Liver (tissue), 9 donors: ENCODE results near the gene CLIP4. TPM values are rescaled to one million over a fixed set of nuclear protein-coding genes. Genes with fewer than 3 reads are reported as not detected.

Source experiments
- DNase-seq: peaks from one replicate; pipeline ENCODE4 v3.0.0-alpha.2; 2017; ENCODE audit warnings: low spot score
- H3K27ac ChIP-seq, 2 donors: one replicate each; pipeline ENCODE4 v1.7.0; 2013; ENCODE audit warnings: inconsistent platforms in 2 of 2, low read length in 2 of 2, control low read depth in 1 of 2, low read depth in 1 of 2, mild to moderate bottlenecking in 1 of 2
- H3K27me3 ChIP-seq, 4 donors: one replicate each; pipeline versions ENCODE4 v1.6.1 to v1.7.0; 2013; ENCODE audit warnings: low read length in 3 of 4, inconsistent platforms in 1 of 4, mild to moderate bottlenecking in 1 of 4, moderate library complexity in 1 of 4; ENCODE audit not compliant: control insufficient read depth in 4 of 4, insufficient read depth in 4 of 4
- H3K36me3 ChIP-seq, 4 donors: one replicate each; pipeline versions ENCODE4 v1.6.1 to v1.7.0; 2013; ENCODE audit warnings: low read length in 3 of 4, mild to moderate bottlenecking in 3 of 4, low read depth in 1 of 4, moderate library complexity in 1 of 4; ENCODE audit not compliant: control insufficient read depth in 4 of 4, insufficient read depth in 3 of 4
- H3K4me1 ChIP-seq, 4 donors: one replicate each; pipeline versions ENCODE4 v1.6.1 to v1.7.0; 2013; ENCODE audit warnings: low read length in 3 of 4, mild to moderate bottlenecking in 3 of 4, moderate library complexity in 1 of 4; ENCODE audit not compliant: control insufficient read depth in 4 of 4, insufficient read depth in 4 of 4
- H3K4me3 ChIP-seq, 3 donors: one replicate each; pipeline versions ENCODE4 v1.6.1 to v1.7.0; 2013; ENCODE audit warnings: low read length in 3 of 3, control low read depth in 1 of 3, low read depth in 1 of 3, mild to moderate bottlenecking in 1 of 3
- H3K9ac ChIP-seq, 2 donors: one replicate each; pipeline ENCODE4 v1.7.0; 2013; ENCODE audit warnings: low read length in 2 of 2, mild to moderate bottlenecking in 2 of 2, moderate library complexity in 2 of 2, control low read depth in 1 of 2, low read depth in 1 of 2
- H3K9me3 ChIP-seq, 4 donors: one replicate each; pipeline versions ENCODE4 v1.6.1 to v1.7.0; 2013; ENCODE audit warnings: low read length in 3 of 4; ENCODE audit not compliant: control insufficient read depth in 4 of 4
- FOXA1 ChIP-seq: IDR thresholded peaks from 2 replicates; pipeline ENCODE4 v1.6.1; 2016; ENCODE audit warnings: antibody characterized with exemption
- FOXA2 ChIP-seq: IDR thresholded peaks from 2 replicates; pipeline ENCODE4 v1.6.1; 2016; ENCODE audit warnings: antibody characterized with exemption
- GABPA ChIP-seq, 2 donors: IDR thresholded peaks in 1 of 2; conservative IDR thresholded peaks in 1 of 2; 2 replicates each; pipeline ENCODE4 v1.6.1; 2016; ENCODE audit warnings: antibody characterized with exemption in 2 of 2, mild to moderate bottlenecking in 1 of 2, moderate library complexity in 1 of 2
- HNF4A ChIP-seq, 2 donors: conservative IDR thresholded peaks; 2 replicates each; pipeline ENCODE4 v1.6.1; 2016; ENCODE audit warnings: antibody characterized with exemption in 2 of 2, mild to moderate bottlenecking in 2 of 2
- HNF4G ChIP-seq: IDR thresholded peaks from 2 replicates; pipeline ENCODE4 v1.6.1; 2016; ENCODE audit warnings: antibody characterized with exemption
- JUND ChIP-seq, 2 donors: IDR thresholded peaks; 2 replicates each; pipeline ENCODE4 v1.6.1; 2016; ENCODE audit warnings: antibody characterized with exemption in 2 of 2
- MAX ChIP-seq: IDR thresholded peaks from 2 replicates; pipeline ENCODE4 v1.6.1; 2016; ENCODE audit warnings: antibody characterized with exemption
- NR2F2 ChIP-seq: IDR thresholded peaks from 2 replicates; pipeline ENCODE4 v1.6.1; 2016; ENCODE audit warnings: antibody characterized with exemption
- RAD21 ChIP-seq, 2 donors: IDR thresholded peaks; 2 replicates each; pipeline ENCODE4 v1.6.1; 2016; ENCODE audit warnings: antibody characterized with exemption in 2 of 2, mild to moderate bottlenecking in 2 of 2
- REST ChIP-seq: IDR thresholded peaks from 2 replicates; pipeline ENCODE4 v1.6.1; 2016; ENCODE audit warnings: antibody characterized with exemption, mild to moderate bottlenecking
- RXRA ChIP-seq, 2 donors: IDR thresholded peaks; 2 replicates each; pipeline ENCODE4 v1.6.1; 2017 to 2018; ENCODE audit warnings: antibody characterized with exemption in 2 of 2, mild to moderate bottlenecking in 1 of 2
- SP1 ChIP-seq: IDR thresholded peaks from 2 replicates; pipeline ENCODE4 v1.6.1; 2018; ENCODE audit warnings: antibody characterized with exemption, mild to moderate bottlenecking
- TAF1 ChIP-seq: conservative IDR thresholded peaks from 2 replicates; pipeline ENCODE4 v1.6.1; 2016; ENCODE audit warnings: antibody characterized with exemption, mild to moderate bottlenecking
- YY1 ChIP-seq: IDR thresholded peaks from 2 replicates; pipeline ENCODE4 v1.6.1; 2016; ENCODE audit warnings: antibody characterized with exemption, mild to moderate bottlenecking
- WGBS: extraction: QIAGEN DNeasy Blood & Tissue Kit; methylation state at CpG from one replicate; pipeline ENCODE4 v1.1.7; 2013; 5-methylcytosine and 5-hydroxymethylcytosine counted together
- polyA plus RNA-seq, 2 donors: library from polyadenylated mRNA; stranded (reverse) in 1 of 2; unstranded in 1 of 2; fragments of 200-250 nt in 1 of 2; fragments of >200 nt in 1 of 2; fragmentation: Nextera tagmentation in 1 of 2; extraction: Ambion mirVana in 1 of 2; gene quantifications; one replicate each; pipeline versions ENCODE4 v1.2.1 to v1.2.3, GENCODE V29; 2013 to 2015
- total RNA-seq, 2 donors: library from RNA; depleted of rRNA; stranded (reverse); fragments of >200 nt; gene quantifications; one replicate each; pipeline ENCODE4 v1.2.3, GENCODE V29; 2014
- TF ChIP-seq, protein P1 (sequence below): IDR thresholded peaks from 2 replicates; pipeline ENCODE4 v1.6.1; 2016; ENCODE audit warnings: antibody characterized with exemption
- donor health status: healthy.
- donor health status: healthy.
- donor health status: healthy.
- donor health status: healthy.
- donor health status: healthy.

CLIP4 gene
- total and polyA plus RNA-seq, 4 donors = 1.3 to 6.7 (median 3.2) TPM

DNA sequence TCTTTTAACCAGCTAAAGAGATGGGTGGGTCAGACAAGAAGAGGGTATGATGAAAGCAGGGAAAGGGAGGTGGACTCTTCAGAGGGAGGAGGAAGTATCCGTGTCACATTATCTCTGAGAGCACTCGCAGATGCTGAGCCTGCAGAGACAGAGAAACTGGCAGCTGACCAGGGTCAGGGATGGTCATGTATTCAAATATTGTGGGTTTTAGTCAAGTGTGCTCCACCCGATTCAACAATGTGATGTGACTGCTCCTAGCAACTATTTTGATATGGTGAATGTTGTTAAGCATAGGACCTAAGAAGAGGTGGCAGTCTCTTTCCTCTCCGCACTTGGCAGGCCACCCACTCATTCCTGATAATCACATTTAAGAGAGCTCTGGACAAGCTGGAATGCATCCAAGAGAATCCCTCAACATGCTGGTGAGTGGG is 1.3 kb upstream of the CLIP4 start:
- H3K4me3 ChIP-seq = no peak overlapping the region
- H3K27me3 ChIP-seq = peaks cover 0 to 8% (median 2%) of the 10 kb centered on the region in 4 donors
- WGBS = 77% methylated on average over 4 of the region's 4 CpGs
- H3K27ac ChIP-seq = no peak overlapping the region
- H3K36me3 ChIP-seq = no peaks in the 10 kb centered on the region
- no peaks in the 10 kb centered on the region for H3K9me3 ChIP-seq
- H3K9ac ChIP-seq = no peak overlapping the region
- DNase-seq = no peak
- H3K4me1 ChIP-seq = peaks cover 0 to 10% (median 6%) of the 10 kb centered on the region in 4 donors
- TF ChIP-seq YY1 = no peak

DNA sequence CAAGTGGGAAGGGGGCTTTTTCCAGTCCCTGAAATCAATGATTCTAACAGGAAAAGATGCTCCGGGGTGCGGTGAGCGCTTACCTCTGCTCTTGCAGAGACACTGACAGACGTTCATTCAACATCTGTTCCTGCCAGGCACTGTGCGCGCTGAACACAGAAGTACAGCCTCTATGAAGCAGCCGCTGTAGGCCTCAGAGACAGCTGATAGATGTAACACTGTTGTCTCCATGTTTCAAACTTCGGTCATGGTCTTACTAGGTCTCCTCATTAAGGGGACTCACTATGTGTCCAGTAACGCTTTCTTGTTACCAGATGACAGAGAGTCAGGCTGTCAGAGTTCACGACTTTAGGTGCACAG is 649 bp upstream of the CLIP4 start:
- H3K27ac ChIP-seq = peak overlapping the region in 1 of 2 donors; percentile 44
- no peak overlapping the region for H3K4me3 ChIP-seq
- no peak for DNase-seq
- no peak overlapping the region for H3K9ac ChIP-seq
- WGBS = 91% methylated on average over 10 of the region's 10 CpGs
- no peak for TF ChIP-seq RAD21 (IDR thresholded peaks at IDR 0.05)
- TF ChIP-seq HNF4G = no peak
- no peak for TF ChIP-seq REST
- no peak for TF ChIP-seq HNF4A (conservative IDR thresholded peaks at IDR 0.05)
- no peak for TF ChIP-seq NR2F2
- TF ChIP-seq, protein P1, sequence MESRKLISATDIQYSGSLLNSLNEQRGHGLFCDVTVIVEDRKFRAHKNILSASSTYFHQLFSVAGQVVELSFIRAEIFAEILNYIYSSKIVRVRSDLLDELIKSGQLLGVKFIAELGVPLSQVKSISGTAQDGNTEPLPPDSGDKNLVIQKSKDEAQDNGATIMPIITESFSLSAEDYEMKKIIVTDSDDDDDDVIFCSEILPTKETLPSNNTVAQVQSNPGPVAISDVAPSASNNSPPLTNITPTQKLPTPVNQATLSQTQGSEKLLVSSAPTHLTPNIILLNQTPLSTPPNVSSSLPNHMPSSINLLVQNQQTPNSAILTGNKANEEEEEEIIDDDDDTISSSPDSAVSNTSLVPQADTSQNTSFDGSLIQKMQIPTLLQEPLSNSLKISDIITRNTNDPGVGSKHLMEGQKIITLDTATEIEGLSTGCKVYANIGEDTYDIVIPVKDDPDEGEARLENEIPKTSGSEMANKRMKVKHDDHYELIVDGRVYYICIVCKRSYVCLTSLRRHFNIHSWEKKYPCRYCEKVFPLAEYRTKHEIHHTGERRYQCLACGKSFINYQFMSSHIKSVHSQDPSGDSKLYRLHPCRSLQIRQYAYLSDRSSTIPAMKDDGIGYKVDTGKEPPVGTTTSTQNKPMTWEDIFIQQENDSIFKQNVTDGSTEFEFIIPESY = no peak
- no peak for TF ChIP-seq TAF1
- TF ChIP-seq SP1 = no peak
- TF ChIP-seq JUND (IDR thresholded peaks at IDR 0.05) = no peak
- no peak for TF ChIP-seq FOXA1
- no peak for TF ChIP-seq GABPA (IDR thresholded peaks at IDR 0.05 in 1 of 2, conservative IDR thresholded peaks at IDR 0.05 in 1 of 2)
- no peak for TF ChIP-seq RXRA (IDR thresholded peaks at IDR 0.05)
- TF ChIP-seq YY1 = no peak
- TF ChIP-seq FOXA2 = no peak
- no peak for TF ChIP-seq MAX
- no peaks in the 10 kb centered on the region for H3K9me3 ChIP-seq
- H3K27me3 ChIP-seq = peaks cover 0 to 8% (median 2%) of the 10 kb centered on the region in 4 donors
- H3K4me1 ChIP-seq = peaks cover 0 to 10% (median 6%) of the 10 kb centered on the region in 4 donors
- H3K36me3 ChIP-seq = no peaks in the 10 kb centered on the region
